NCI-H1436 treated with DMSO at 0.1 percent for 48 hours (cell line): ENCODE data around the gene PTPRE.

Source experiments
- DNase-seq: peaks from one replicate; lab custom pipeline; 2025; lab: John Stamatoyannopoulos, UW

PTPRE gene

GRCh38 chr10:128060341-128061250, 153.7 kb downstream of the PTPRE start:
- no peak for DNase-seq

GRCh38 chr10:128061306-128062300, 154.7 kb downstream of the PTPRE start:
- DNase-seq: no peak

- DNase-seq: no peak
Measured at GRCh38 chr10:128062331-128062880, 155.5 kb downstream of the PTPRE start.

- no peak for DNase-seq
Measured at GRCh38 chr10:128062881-128063563, 156.1 kb downstream of the PTPRE start.

GRCh38 chr10:128063736-128064107, 156.8 kb downstream of the PTPRE start:
- DNase-seq: no peak

- DNase-seq: no peak
Measured at GRCh38 chr10:128064108-128064969, 157.4 kb downstream of the PTPRE start.

GRCh38 chr10:128064970-128065580, 158.2 kb downstream of the PTPRE start:
- no peak for DNase-seq

GRCh38 chr10:128065881-128066534, 159.1 kb downstream of the PTPRE start:
- no peak for DNase-seq

GRCh38 chr10:128066870-128067382, 160.0 kb downstream of the PTPRE start:
- no peak for DNase-seq

- no peak for DNase-seq
Measured at GRCh38 chr10:128067691-128068397, 160.9 kb downstream of the PTPRE start.

- DNase-seq: no peak
Measured at GRCh38 chr10:128068398-128069285, 161.7 kb downstream of the PTPRE start.

- peak; percentile 30 for DNase-seq
Measured at GRCh38 chr10:128069351-128070051, 162.6 kb downstream of the PTPRE start.

- DNase-seq: no peak
Measured at GRCh38 chr10:128070161-128070560, 163.3 kb downstream of the PTPRE start.

- no peak for DNase-seq
Measured at GRCh38 chr10:128070721-128071416, 164.0 kb downstream of the PTPRE start.

GRCh38 chr10:128071417-128071782, 164.5 kb downstream of the PTPRE start:
- DNase-seq: no peak

GRCh38 chr10:128072046-128072445, 165.1 kb downstream of the PTPRE start:
- no peak for DNase-seq
